Measurements from ENCODE around the gene TMC1. TPM values are rescaled to one million over a fixed set of nuclear protein-coding genes. Genes with fewer than 3 reads are reported as not detected.
"Not testable (repeated sequence)": the region's sequence is repeated elsewhere in the genome, so short reads cannot be mapped to it uniquely, and the experiment has no call there.

TMC1 gene
- total and polyA plus RNA-seq, 11 donors = 0.07 to 0.75 (median 0.33) TPM; not detected in 5

GRCh38 chr9:72480921-72481320 is 40.5 kb upstream of the TMC1 start:
- Histone ChIP-seq H3K27me3 (no peaks in the 10 kb centered on the region), H3K9me3 (no peaks in the 10 kb centered on the region), H3K4me1 (peaks cover 0 to 18% (median 7%) of the 10 kb centered on the region in 12 donors), H3K27ac (no peak overlapping the region), H3K36me3 (no peaks in the 10 kb centered on the region), H3K4me3 (no peak overlapping the region)
- DNase-seq = no peak
- 93 to 100% (median 97%) methylated on average over 1 of the region's 1 CpG for WGBS, 4 donors
- no peak for ATAC-seq
- intact Hi-C loops (cut with DNase I) = no loop called here
- TF ChIP-seq POLR2A (IDR thresholded peaks at IDR 0.05) (no peak), CTCF (IDR thresholded peaks at IDR 0.05) (no peak)

- Histone ChIP-seq H3K27ac (no peak overlapping the region), H3K27me3 (peaks cover 0 to 4% (median 0%) of the 10 kb centered on the region in 9 donors)
- intact Hi-C loops (cut with DNase I) = no loop called here
These were observed 35.4 kb upstream of the TMC1 start for GRCh38 chr9:72485821-72486593.

GRCh38 chr9:72486594-72486955 is 34.8 kb upstream of the TMC1 start:
- Histone ChIP-seq H3K9me3 (no peaks in the 10 kb centered on the region), H3K4me1 (no peaks in the 10 kb centered on the region), H3K27me3 (peaks cover 0 to 4% (median 0%) of the 10 kb centered on the region in 9 donors), H3K4me3 (no peak overlapping the region), H3K27ac (no peak overlapping the region), H3K36me3 (no peaks in the 10 kb centered on the region)
- intact Hi-C loops (cut with DNase I) = no loop called here
- TF ChIP-seq POLR2A (IDR thresholded peaks at IDR 0.05) = no peak
- TF ChIP-seq CTCF (IDR thresholded peaks at IDR 0.05) = no peak
- DNase-seq = no peak
- WGBS, 4 donors = 33 to 55% (median 41%) methylated on average over 1 of the region's 1 CpG
- ATAC-seq = no peak

More at GRCh38 chr9:72485821-72486593, 35.4 kb upstream of the TMC1 start:
- DNase-seq (no peak), ATAC-seq (no peak)
- 63 to 72% (median 68%) methylated on average over 3 of the region's 3 CpGs for WGBS, 4 donors
- Histone ChIP-seq H3K36me3 (no peaks in the 10 kb centered on the region), H3K4me3 (no peak overlapping the region), H3K4me1 (no peaks in the 10 kb centered on the region), H3K9me3 (no peaks in the 10 kb centered on the region)
- TF ChIP-seq CTCF (IDR thresholded peaks at IDR 0.05) (no peak), POLR2A (IDR thresholded peaks at IDR 0.05) (no peak)

- WGBS, 4 donors = 75 to 85% (median 79%) methylated on average over 4 of the region's 4 CpGs
- H3K9me3 ChIP-seq; DNase-seq; H3K27ac ChIP-seq; H3K27me3 ChIP-seq; H3K4me1 ChIP-seq; ATAC-seq; intact Hi-C loops (cut with DNase I); H3K36me3 ChIP-seq; H3K4me3 ChIP-seq: not testable (repeated sequence)
These were observed 33.7 kb upstream of the TMC1 start for GRCh38 chr9:72487665-72488064.

GRCh38 chr9:72489986-72490385 is 31.4 kb upstream of the TMC1 start:
- intact Hi-C loops (cut with DNase I) = no loop called here
- no peak overlapping the region for H3K27ac ChIP-seq
- no peaks in the 10 kb centered on the region for H3K36me3 ChIP-seq
- 90 to 96% (median 94%) methylated on average over 1 of the region's 1 CpG for WGBS, 4 donors
- no peak for ATAC-seq
- DNase-seq = no peak
- H3K4me1 ChIP-seq = no peaks in the 10 kb centered on the region
- no peaks in the 10 kb centered on the region for H3K9me3 ChIP-seq
- TF ChIP-seq CTCF (IDR thresholded peaks at IDR 0.05) (no peak), POLR2A (IDR thresholded peaks at IDR 0.05) (no peak)
- H3K27me3 ChIP-seq = peaks cover 0 to 4% (median 0%) of the 10 kb centered on the region in 9 donors
- no peak overlapping the region for H3K4me3 ChIP-seq
